ENCODE results near the gene CCDC57.

Gene CCDC57

GRCh38 chr17:82229698-82230608 is 17.3 kb upstream of the CCDC57 start:
- in situ Hi-C loops (cut with HindIII; ENCODE audit: low pct_ligation_motif_present, low sequenced_read_pairs) = no loop called here
- H3K27me3 ChIP-seq (replicated peaks) = no peaks in the 10 kb centered on the region
- H3K4me3 ChIP-seq (ENCODE audit: low read depth, low read length) = peak overlapping the region; percentile 74
- no peak for DNase-seq
- peaks cover 2% of the 10 kb centered on the region for H3K36me3 ChIP-seq (replicated peaks)
- TF ChIP-seq, protein P1, sequence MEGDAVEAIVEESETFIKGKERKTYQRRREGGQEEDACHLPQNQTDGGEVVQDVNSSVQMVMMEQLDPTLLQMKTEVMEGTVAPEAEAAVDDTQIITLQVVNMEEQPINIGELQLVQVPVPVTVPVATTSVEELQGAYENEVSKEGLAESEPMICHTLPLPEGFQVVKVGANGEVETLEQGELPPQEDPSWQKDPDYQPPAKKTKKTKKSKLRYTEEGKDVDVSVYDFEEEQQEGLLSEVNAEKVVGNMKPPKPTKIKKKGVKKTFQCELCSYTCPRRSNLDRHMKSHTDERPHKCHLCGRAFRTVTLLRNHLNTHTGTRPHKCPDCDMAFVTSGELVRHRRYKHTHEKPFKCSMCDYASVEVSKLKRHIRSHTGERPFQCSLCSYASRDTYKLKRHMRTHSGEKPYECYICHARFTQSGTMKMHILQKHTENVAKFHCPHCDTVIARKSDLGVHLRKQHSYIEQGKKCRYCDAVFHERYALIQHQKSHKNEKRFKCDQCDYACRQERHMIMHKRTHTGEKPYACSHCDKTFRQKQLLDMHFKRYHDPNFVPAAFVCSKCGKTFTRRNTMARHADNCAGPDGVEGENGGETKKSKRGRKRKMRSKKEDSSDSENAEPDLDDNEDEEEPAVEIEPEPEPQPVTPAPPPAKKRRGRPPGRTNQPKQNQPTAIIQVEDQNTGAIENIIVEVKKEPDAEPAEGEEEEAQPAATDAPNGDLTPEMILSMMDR (IDR thresholded peaks at IDR 0.05; ENCODE audit: low read depth, low read length, missing control alignments) = peak; percentile 26
- peak overlapping the region; percentile 12 for H3K27ac ChIP-seq

GRCh38 chr17:82228842-82229697 is 16.4 kb upstream of the CCDC57 start, which contains the start of gene SLC16A3:
Gene SLC16A3 (plus strand): TSS chr17:82229042. CDS start chr17:82236009, 6,967 bp downstream.
- DNase-seq = no peak
- Histone ChIP-seq H3K27ac (peak within 1 kb of the TSS; percentile 23), H3K4me3 (ENCODE audit: low read depth, low read length) (peak within 1 kb of the TSS; percentile 74), H3K27me3 (replicated peaks) (no peaks in the 10 kb centered on the region), H3K36me3 (replicated peaks) (peaks cover 2% of the 10 kb centered on the region)
- TF ChIP-seq, protein P1 (IDR thresholded peaks at IDR 0.05; ENCODE audit: low read depth, low read length, missing control alignments) = no peak
- in situ Hi-C loops (cut with HindIII; ENCODE audit: low pct_ligation_motif_present, low sequenced_read_pairs) = no loop called here

- peak overlapping the region; percentile 23 for H3K27ac ChIP-seq
- in situ Hi-C loops (cut with HindIII; ENCODE audit: low pct_ligation_motif_present, low sequenced_read_pairs) = no loop called here
- H3K36me3 ChIP-seq (replicated peaks) = peaks cover 2% of the 10 kb centered on the region
- no peaks in the 10 kb centered on the region for H3K27me3 ChIP-seq (replicated peaks)
- TF ChIP-seq, protein P1 (IDR thresholded peaks at IDR 0.05; ENCODE audit: low read depth, low read length, missing control alignments) = no peak
- DNase-seq = no peak
- peak overlapping the region; percentile 74 for H3K4me3 ChIP-seq (ENCODE audit: low read depth, low read length)
Measured at GRCh38 chr17:82228278-82228841, 15.7 kb upstream of the CCDC57 start.

DNA sequence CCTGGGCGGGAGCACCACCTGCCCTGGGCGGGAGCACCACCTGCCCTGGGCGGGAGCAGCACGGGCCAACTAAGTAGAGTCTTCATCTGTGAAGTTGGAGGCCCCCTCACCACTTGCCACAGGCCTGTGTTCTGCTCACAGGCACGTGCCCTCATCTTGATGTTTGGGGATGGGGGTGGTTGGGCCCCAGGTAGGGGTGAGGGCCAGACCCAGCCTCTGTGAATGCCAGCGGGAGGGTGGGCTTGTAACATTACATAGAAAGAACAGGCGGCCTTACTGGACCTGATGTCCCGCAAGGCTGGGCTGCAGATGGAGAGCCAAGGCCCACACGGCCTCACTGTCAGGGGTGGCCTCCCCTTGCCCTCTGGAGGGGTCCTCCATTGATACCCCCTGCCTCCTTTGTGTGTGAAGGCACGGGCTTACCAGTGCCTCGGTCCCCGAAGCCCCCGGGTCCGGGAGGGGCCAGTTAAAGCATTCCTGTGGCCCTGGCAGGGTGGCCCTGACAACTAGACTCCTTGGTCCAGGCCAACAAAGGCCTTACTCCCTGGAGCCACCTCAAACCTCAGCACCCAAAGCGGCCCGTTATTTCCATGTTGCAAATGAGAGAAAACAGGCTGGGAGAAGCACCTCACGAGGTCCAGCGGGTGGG is 15.1 kb upstream of the CCDC57 start:
- in situ Hi-C loops (cut with HindIII; ENCODE audit: low pct_ligation_motif_present, low sequenced_read_pairs) = no loop called here
- DNase-seq = no peak
- H3K36me3 ChIP-seq (replicated peaks) = no peaks in the 10 kb centered on the region
- no peak overlapping the region for H3K27ac ChIP-seq
- TF ChIP-seq, protein P1 (IDR thresholded peaks at IDR 0.05; ENCODE audit: low read depth, low read length, missing control alignments) = no peak
- H3K27me3 ChIP-seq (replicated peaks) = no peaks in the 10 kb centered on the region
- H3K4me3 ChIP-seq (ENCODE audit: low read depth, low read length) = no peak overlapping the region

DNA sequence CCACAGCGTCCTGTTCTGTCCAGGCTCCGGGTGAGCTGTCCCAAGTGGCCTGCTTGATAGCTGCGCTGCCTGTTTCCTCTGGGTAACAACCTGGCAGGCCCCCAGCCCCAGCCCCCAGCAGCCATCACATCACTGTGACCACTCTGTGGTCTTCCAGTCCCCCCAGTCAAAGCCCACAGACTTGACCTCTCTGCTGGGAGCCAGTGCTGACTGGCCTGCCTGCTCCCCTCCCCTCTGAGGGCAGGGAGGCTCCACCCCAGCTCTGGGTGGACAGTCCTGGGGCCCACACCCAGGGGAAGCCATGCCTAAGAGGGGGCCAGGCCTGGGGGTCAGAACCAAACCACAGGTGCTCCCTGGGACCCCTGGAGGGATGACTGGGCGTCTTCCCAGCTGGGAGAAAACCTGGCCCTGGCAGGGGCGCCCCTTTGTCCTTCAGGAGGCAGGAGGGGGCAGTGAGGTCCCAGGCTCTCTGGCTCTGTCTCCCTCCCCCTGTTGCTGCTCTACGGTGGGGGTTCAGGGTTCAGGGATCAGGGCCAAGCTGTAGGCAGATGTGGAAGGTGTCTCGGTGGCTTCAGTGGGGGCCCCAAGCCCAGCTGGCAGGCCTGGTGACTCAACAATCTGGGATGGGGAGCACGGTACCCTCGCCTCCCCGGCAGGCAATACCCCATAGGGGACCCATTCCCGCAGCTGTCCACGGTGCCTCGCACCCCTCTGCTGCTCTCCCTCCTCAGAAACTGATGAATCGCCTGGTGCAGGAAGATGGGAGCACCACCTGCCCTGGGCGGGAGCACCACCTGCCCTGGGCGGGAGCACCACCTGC is 14.4 kb upstream of the CCDC57 start:
- Histone ChIP-seq H3K4me3 (ENCODE audit: low read depth, low read length) (no peak overlapping the region), H3K36me3 (replicated peaks) (no peaks in the 10 kb centered on the region), H3K27me3 (replicated peaks) (no peaks in the 10 kb centered on the region), H3K27ac (no peak overlapping the region)
- no peak for DNase-seq
- TF ChIP-seq, protein P1 (IDR thresholded peaks at IDR 0.05; ENCODE audit: low read depth, low read length, missing control alignments) = no peak
- in situ Hi-C loops (cut with HindIII; ENCODE audit: low pct_ligation_motif_present, low sequenced_read_pairs) = no loop called here
